ENCODE results near the gene TMEM126A. TPM values are rescaled to one million over a fixed set of nuclear protein-coding genes. Genes with fewer than 3 reads are reported as not detected.
"Not testable (repeated sequence)": the region's sequence is repeated elsewhere in the genome, so short reads cannot be mapped to it uniquely, and the experiment has no call there.

TMEM126A gene
- total and polyA plus RNA-seq, 8 donors, result 5.8 to 63.6 (median 37.5) TPM; not detected in 1

- WGBS, 5 donors, result 82 to 90% (median 87%) methylated on average over 4 of the region's 4 CpGs
- no peaks in the 10 kb centered on the region for H3K27me3 ChIP-seq
- no peak for DNase-seq
- TF ChIP-seq EP300 (IDR thresholded peaks at IDR 0.05) (no peak), POLR2A (IDR thresholded peaks at IDR 0.05) (no peak)
- no peaks in the 10 kb centered on the region for H3K4me1 ChIP-seq
- no peaks in the 10 kb centered on the region for H3K9me3 ChIP-seq
- no peak overlapping the region for H3K27ac ChIP-seq
- H3K4me3 ChIP-seq, result no peak overlapping the region
- H3K36me3 ChIP-seq, result peaks cover 0 to 4% (median 0%) of the 10 kb centered on the region in 4 donors
- intact Hi-C loops (cut with DNase I; ENCODE audit: low total_unique reads), result no loop called here
These were observed 44.5 kb upstream of the TMEM126A start for GRCh38 chr11:85603220-85603619.

- intact Hi-C loops (cut with DNase I; ENCODE audit: low total_unique reads); H3K9me3 ChIP-seq; H3K27me3 ChIP-seq; DNase-seq; H3K27ac ChIP-seq; H3K4me1 ChIP-seq; H3K4me3 ChIP-seq; H3K36me3 ChIP-seq: not testable (repeated sequence)
- 90 to 96% (median 95%) methylated on average over 3 of the region's 3 CpGs for WGBS, 5 donors
These were observed 41.5 kb upstream of the TMEM126A start for GRCh38 chr11:85606237-85606636.

- DNase-seq; H3K36me3 ChIP-seq; intact Hi-C loops (cut with DNase I; ENCODE audit: low total_unique reads); H3K9me3 ChIP-seq; H3K4me1 ChIP-seq; H3K27me3 ChIP-seq; H3K27ac ChIP-seq; H3K4me3 ChIP-seq: not testable (repeated sequence)
These were observed 39.1 kb upstream of the TMEM126A start for GRCh38 chr11:85608621-85609020.

- H3K4me3 ChIP-seq; H3K27ac ChIP-seq; H3K4me1 ChIP-seq; H3K27me3 ChIP-seq; intact Hi-C loops (cut with DNase I; ENCODE audit: low total_unique reads); DNase-seq; H3K36me3 ChIP-seq; H3K9me3 ChIP-seq: not testable (repeated sequence)
- WGBS, 5 donors, result 69 to 75% (median 75%) methylated on average over 2 of the region's 2 CpGs
These were observed 38.5 kb upstream of the TMEM126A start for GRCh38 chr11:85609286-85609685.

- H3K9me3 ChIP-seq; H3K4me3 ChIP-seq; DNase-seq; H3K27ac ChIP-seq; intact Hi-C loops (cut with DNase I; ENCODE audit: low total_unique reads); H3K4me1 ChIP-seq; H3K27me3 ChIP-seq; H3K36me3 ChIP-seq: not testable (repeated sequence)
- WGBS, 5 donors, result 31 to 60% (median 48%) methylated on average over 2 of the region's 2 CpGs
These were observed 36.1 kb upstream of the TMEM126A start for GRCh38 chr11:85611643-85612042.

GRCh38 chr11:85619499-85619898 lies 28.3 kb upstream of the TMEM126A start:
- no peak overlapping the region for H3K27ac ChIP-seq
- TF ChIP-seq POLR2A (IDR thresholded peaks at IDR 0.05) (no peak), CTCF (IDR thresholded peaks at IDR 0.05) (no peak)
- no peaks in the 10 kb centered on the region for H3K4me1 ChIP-seq
- no peaks in the 10 kb centered on the region for H3K27me3 ChIP-seq
- no peaks in the 10 kb centered on the region for H3K9me3 ChIP-seq
- no peak overlapping the region for H3K4me3 ChIP-seq
- H3K36me3 ChIP-seq, result no peaks in the 10 kb centered on the region
- no peak for DNase-seq
- WGBS, 5 donors, result 84 to 91% (median 88%) methylated on average over 6 of the region's 6 CpGs
- intact Hi-C loops (cut with DNase I; ENCODE audit: low total_unique reads), result no loop called here

GRCh38 chr11:85620256-85620655 lies 27.5 kb upstream of the TMEM126A start:
- Histone ChIP-seq H3K36me3 (no peaks in the 10 kb centered on the region), H3K9me3 (no peaks in the 10 kb centered on the region), H3K4me3 (no peak overlapping the region), H3K27me3 (no peaks in the 10 kb centered on the region), H3K27ac (no peak overlapping the region), H3K4me1 (no peaks in the 10 kb centered on the region)
- TF ChIP-seq POLR2AphosphoS5 (IDR thresholded peaks at IDR 0.05), result no peak
- TF ChIP-seq CTCF (IDR thresholded peaks at IDR 0.05), result no peak
- no peak for TF ChIP-seq POLR2A (IDR thresholded peaks at IDR 0.05)
- TF ChIP-seq EP300 (IDR thresholded peaks at IDR 0.05), result no peak
- intact Hi-C loops (cut with DNase I; ENCODE audit: low total_unique reads), result no loop called here
- 63 to 75% (median 65%) methylated on average over 3 of the region's 3 CpGs for WGBS, 5 donors
- no peak for DNase-seq
